PC-3 (cell line): ENCODE results near the gene KRT33B. TPM values are rescaled to one million over a fixed set of nuclear protein-coding genes. Genes with fewer than 3 reads are reported as not detected.
A peak's percentile ranks its signal among the peaks of the same experiment; 100 is the strongest.

Experiments
- ATAC-seq: fragments of 200-7000 bp; cut with Tn5 transposase; 2 replicates; pipeline ENCODE4 v1.9.1; 2020; ENCODE audit warnings: mild to moderate bottlenecking, moderate library complexity
- BruUV-seq: library from RNA; stranded (reverse); fragments of 400-500 nt; replicated peaks from 2 replicates; lab custom pipeline; 2021; lab: Mats Ljungman, UMichigan
- CTCF ChIA-PET: fragments of 300-600 bp; sonication (Branson Sonifier 250); formaldehyde crosslinking; loops from one replicate; lab custom pipeline; 2022; ENCODE audit warnings: antibody characterized with exemption; lab: Charles Lee
- POLR2A ChIA-PET: fragments of 300-600 bp; sonication (Branson Sonifier 250); formaldehyde crosslinking; loops from one replicate; lab custom pipeline; 2022; ENCODE audit warnings: antibody characterized with exemption; ENCODE audit not compliant: unreplicated experiment; lab: Charles Lee
- DNase-seq: peaks from one replicate; pipeline ENCODE4 v3.0.0-alpha.2; 2015
- H2AFZ ChIP-seq: fragments of 300-600 bp; sonication (generic); 2 replicates; pipeline ENCODE4 v1.6.0; 2016; ENCODE audit warnings: antibody characterized with exemption, low read length
- H3F3A ChIP-seq: fragments of 300-600 bp; sonication (generic); one replicate; pipeline ENCODE4 v1.6.0; 2017; ENCODE audit warnings: antibody characterized with exemption, low read length, control low read depth, mild to moderate bottlenecking; ENCODE audit not compliant: unreplicated experiment
- H3K27ac ChIP-seq: fragments of 300-600 bp; sonication (generic); 2 replicates; pipeline ENCODE4 v1.5.1; 2016; ENCODE audit warnings: mild to moderate bottlenecking, low read length
- H3K27me3 ChIP-seq: fragments of 300-600 bp; sonication (generic); 2 replicates; pipeline ENCODE4 v1.6.1; 2016; ENCODE audit warnings: low read length, mixed read lengths
- H3K36me3 ChIP-seq: fragments of 300-600 bp; sonication (generic); 2 replicates; pipeline ENCODE4 v1.6.1; 2016; ENCODE audit warnings: low read depth, mixed run types, low read length, mixed read lengths
- H3K4me1 ChIP-seq: fragments of 300-600 bp; sonication (generic); 2 replicates; pipeline ENCODE4 v1.5.1; 2016; ENCODE audit warnings: low read length; ENCODE audit not compliant: insufficient read depth
- H3K4me2 ChIP-seq: fragments of 300-600 bp; sonication (generic); 2 replicates; pipeline ENCODE4 v1.6.0; 2016; ENCODE audit warnings: low read length
- H3K4me3 ChIP-seq: fragments of 300-600 bp; sonication (generic); 2 replicates; pipeline ENCODE4 v1.5.1; 2016; ENCODE audit warnings: mild to moderate bottlenecking, low read length, mixed read lengths
- H3K79me2 ChIP-seq: fragments of 300-600 bp; sonication (generic); 2 replicates; pipeline ENCODE4 v1.6.1; 2017; ENCODE audit warnings: low read length, mixed read lengths
- H3K9ac ChIP-seq: fragments of 300-600 bp; sonication (generic); 2 replicates; pipeline ENCODE4 v1.6.0; 2016; ENCODE audit warnings: mild to moderate bottlenecking, low read length
- H3K9me2 ChIP-seq: fragments of 300-600 bp; sonication (generic); replicated peaks from 2 replicates; pipeline ENCODE4 v1.6.1; 2016; ENCODE audit warnings: mixed run types, low read length, mixed read lengths
- H3K9me3 ChIP-seq: fragments of 300-600 bp; sonication (generic); 2 replicates; pipeline ENCODE4 v1.6.1; 2016; ENCODE audit warnings: low read length, mixed read lengths
- H4K20me1 ChIP-seq: fragments of 300-600 bp; sonication (generic); 2 replicates; pipeline ENCODE4 v1.6.1; 2016; ENCODE audit warnings: low read length, mixed read lengths
- EZH2 ChIP-seq: fragments of 300-600 bp; sonication (generic); IDR thresholded peaks from one replicate; pipeline ENCODE4 v1.6.1; 2017; ENCODE audit warnings: antibody characterized with exemption, mild to moderate bottlenecking, low read length; ENCODE audit not compliant: unreplicated experiment
- EZH2phosphoT487 ChIP-seq: fragments of 300-600 bp; sonication (generic); IDR thresholded peaks from 2 replicates; pipeline ENCODE4 v1.6.1; 2018; ENCODE audit warnings: mild to moderate bottlenecking, antibody characterized with exemption, low read length, borderline replicate concordance
- intact Hi-C: fragments of 100-400 bp; cut with micrococcal nuclease; formaldehyde crosslinking; loops from 2 replicates; pipeline ENCODE4 v1.9.0; 2023
- total RNA-seq: library from RNA; depleted of rRNA; stranded (reverse); fragments of >200 nt; gene quantifications from 2 replicates; pipeline ENCODE4 v1.2.3, GENCODE V29; 2014
- TF ChIP-seq, protein P1 (sequence below): fragments of 300-600 bp; sonication (generic); conservative IDR thresholded peaks from 2 replicates; pipeline ENCODE4 v1.5.1; 2017; ENCODE audit warnings: antibody characterized with exemption, low read depth, mild to moderate bottlenecking, low read length

KRT33B gene
- total RNA-seq, 1 experiment from 2014 or later = not detected

DNA sequence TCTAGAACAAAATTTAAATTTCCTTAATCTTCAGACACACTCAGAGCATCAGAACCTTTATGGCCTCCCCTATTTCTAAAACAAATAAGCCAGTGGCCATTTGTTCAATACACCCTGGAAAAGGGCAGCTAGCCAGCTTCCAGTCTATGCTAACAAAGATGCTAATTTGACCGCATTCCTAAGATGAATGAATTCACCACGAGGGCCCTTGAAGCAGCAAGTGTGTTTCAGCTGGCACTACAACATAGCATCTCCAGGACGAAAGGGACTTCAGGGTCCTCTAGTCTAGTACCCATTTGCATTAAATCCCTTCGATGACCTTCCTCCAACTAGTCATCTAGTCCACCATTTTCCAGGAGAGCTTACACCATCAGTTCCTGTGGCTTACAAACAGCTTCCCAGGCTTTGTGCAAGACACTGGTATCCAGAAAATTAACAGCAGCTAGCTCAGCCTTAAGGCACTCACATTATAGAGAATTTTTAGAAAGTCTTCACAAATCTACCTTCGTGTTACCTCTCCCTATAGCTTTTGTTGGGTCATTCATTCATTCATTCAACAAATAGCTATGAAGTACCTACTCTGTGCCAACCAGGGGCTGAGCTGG is 43.8 kb upstream of the KRT33B start:
- POLR2A ChIA-PET = no interaction called here
- ATAC-seq = no peak
- H3K36me3 ChIP-seq = no peaks in the 10 kb centered on the region
- no TSS peak for BruUV-seq
- H3K27ac ChIP-seq = no peak overlapping the region
- CTCF ChIA-PET = interaction anchor here (0.6 kb wide), 1 partner anchor 137 kb away, joined by 4 read pairs; no protein-coding TSS in a partner anchor
- no peaks in the 10 kb centered on the region for H4K20me1 ChIP-seq
- no peaks in the 10 kb centered on the region for H3F3A ChIP-seq
- no peaks in the 10 kb centered on the region for H3K9me2 ChIP-seq
- H3K4me1 ChIP-seq = peaks cover 22% of the 10 kb centered on the region
- TF ChIP-seq, protein P1, sequence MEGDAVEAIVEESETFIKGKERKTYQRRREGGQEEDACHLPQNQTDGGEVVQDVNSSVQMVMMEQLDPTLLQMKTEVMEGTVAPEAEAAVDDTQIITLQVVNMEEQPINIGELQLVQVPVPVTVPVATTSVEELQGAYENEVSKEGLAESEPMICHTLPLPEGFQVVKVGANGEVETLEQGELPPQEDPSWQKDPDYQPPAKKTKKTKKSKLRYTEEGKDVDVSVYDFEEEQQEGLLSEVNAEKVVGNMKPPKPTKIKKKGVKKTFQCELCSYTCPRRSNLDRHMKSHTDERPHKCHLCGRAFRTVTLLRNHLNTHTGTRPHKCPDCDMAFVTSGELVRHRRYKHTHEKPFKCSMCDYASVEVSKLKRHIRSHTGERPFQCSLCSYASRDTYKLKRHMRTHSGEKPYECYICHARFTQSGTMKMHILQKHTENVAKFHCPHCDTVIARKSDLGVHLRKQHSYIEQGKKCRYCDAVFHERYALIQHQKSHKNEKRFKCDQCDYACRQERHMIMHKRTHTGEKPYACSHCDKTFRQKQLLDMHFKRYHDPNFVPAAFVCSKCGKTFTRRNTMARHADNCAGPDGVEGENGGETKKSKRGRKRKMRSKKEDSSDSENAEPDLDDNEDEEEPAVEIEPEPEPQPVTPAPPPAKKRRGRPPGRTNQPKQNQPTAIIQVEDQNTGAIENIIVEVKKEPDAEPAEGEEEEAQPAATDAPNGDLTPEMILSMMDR = no peak
- TF ChIP-seq EZH2 = no peak
- no peak for TF ChIP-seq EZH2phosphoT487
- no peak overlapping the region for H3K4me2 ChIP-seq
- H3K4me3 ChIP-seq = no peak overlapping the region
- DNase-seq = peak; percentile 20
- no peak overlapping the region for H3K9ac ChIP-seq
- intact Hi-C loops = no loop called here
- H2AFZ ChIP-seq = no peak overlapping the region
- H3K79me2 ChIP-seq = no peaks in the 10 kb centered on the region
- no peaks in the 10 kb centered on the region for H3K9me3 ChIP-seq
- H3K27me3 ChIP-seq = no peaks in the 10 kb centered on the region

DNA sequence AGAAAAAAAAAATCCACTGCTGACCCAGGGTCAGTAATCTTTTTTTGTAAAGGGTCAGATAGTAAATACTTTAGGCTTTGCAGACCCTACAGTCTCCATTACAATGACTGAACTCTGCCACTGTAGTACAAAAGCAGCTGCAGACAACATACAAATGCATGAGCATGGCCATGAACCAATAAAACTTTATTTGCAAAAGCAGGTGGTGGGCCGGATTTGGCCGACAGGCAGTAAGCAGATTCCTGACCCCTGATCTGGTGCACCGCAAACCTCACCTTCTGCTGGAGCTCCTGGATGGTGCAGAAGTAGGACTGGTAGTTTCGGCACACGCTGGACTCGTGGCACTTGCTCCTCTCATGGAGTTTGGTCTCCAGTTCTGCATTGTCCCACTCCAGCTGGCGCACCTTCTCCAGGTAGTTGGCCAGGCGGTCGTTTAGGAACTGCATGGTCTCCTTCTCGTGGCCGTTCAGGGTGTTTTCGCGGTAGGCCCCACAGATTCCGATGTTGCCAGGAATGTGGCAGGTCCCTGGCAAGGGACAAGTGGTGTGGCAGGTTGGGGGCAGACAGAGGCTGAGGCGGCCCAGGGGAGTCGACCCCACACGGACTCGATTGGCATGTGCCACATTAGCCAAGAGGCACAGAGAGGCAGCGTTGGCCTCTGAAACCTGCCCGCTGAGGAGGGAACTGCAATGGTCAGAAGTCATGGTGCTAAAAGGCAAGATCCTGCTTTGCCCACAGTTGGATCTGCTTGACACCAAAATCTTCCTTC is 41.6 kb upstream of the KRT33B start:
- Histone ChIP-seq H3F3A (no peaks in the 10 kb centered on the region), H3K27me3 (no peaks in the 10 kb centered on the region), H3K4me3 (no peak overlapping the region), H3K9me3 (no peaks in the 10 kb centered on the region), H3K27ac (no peak overlapping the region), H2AFZ (no peak overlapping the region), H3K9ac (no peak overlapping the region), H3K36me3 (no peaks in the 10 kb centered on the region), H3K9me2 (no peaks in the 10 kb centered on the region), H3K4me2 (no peak overlapping the region), H3K79me2 (no peaks in the 10 kb centered on the region), H3K4me1 (peaks cover 6% of the 10 kb centered on the region; the same call in 1 of the 2 replicates), H4K20me1 (no peaks in the 10 kb centered on the region)
- intact Hi-C loops = no loop called here
- ATAC-seq (no peak), DNase-seq (no peak)
- CTCF ChIA-PET = interaction anchor here (0.6 kb wide), 1 partner anchor 796 kb away, joined by 6 read pairs; no protein-coding TSS in a partner anchor
- POLR2A ChIA-PET = no interaction called here
- BruUV-seq = no TSS peak
- TF ChIP-seq, protein P1 = no peak
- no peak for TF ChIP-seq EZH2
- TF ChIP-seq EZH2phosphoT487 = no peak
